Astrocyte (in vitro differentiated cells and primary cell): ENCODE measurements around the gene SMAD3. TPM values are rescaled to one million over a fixed set of nuclear protein-coding genes. Genes with fewer than 3 reads are reported as not detected.

Experiments
- DNase-seq: peaks from one replicate; pipeline ENCODE4 v3.0.0-alpha.2; 2010; ENCODE audit warnings: low read depth
- FAIRE-seq: peaks from 2 replicates; lab custom pipeline; 2011; peaks lifted over from hg19 to GRCh38; lab: Jason Lieb, UNC
- H2AFZ ChIP-seq: 2 replicates; pipeline ENCODE4 v1.6.0; 2012; ENCODE audit warnings: low read depth, low read length, inconsistent platforms
- H3K27ac ChIP-seq: 2 replicates; pipeline ENCODE4 v1.5.1; 2011; ENCODE audit warnings: low read depth, low read length, inconsistent platforms
- H3K27me3 ChIP-seq: 2 replicates; pipeline ENCODE4 v1.6.0; 2011; ENCODE audit warnings: low read length, inconsistent platforms; ENCODE audit not compliant: insufficient read depth
- H3K36me3 ChIP-seq: 2 replicates; pipeline ENCODE4 v1.5.1; 2011; ENCODE audit warnings: low read length, inconsistent platforms; ENCODE audit not compliant: insufficient read depth
- H3K4me1 ChIP-seq: 2 replicates; pipeline ENCODE4 v1.5.1; 2011; ENCODE audit warnings: low read length, inconsistent platforms; ENCODE audit not compliant: insufficient read depth
- H3K4me2 ChIP-seq: 2 replicates; pipeline ENCODE4 v1.6.0; 2012; ENCODE audit warnings: low read length, inconsistent platforms
- H3K4me3 ChIP-seq: 2 replicates; pipeline ENCODE4 v1.5.1; 2011; ENCODE audit warnings: low read depth, mild to moderate bottlenecking, low read length, inconsistent platforms; ENCODE audit not compliant: insufficient read depth
- H3K79me2 ChIP-seq: 2 replicates; pipeline ENCODE4 v1.6.0; 2012; ENCODE audit warnings: mild to moderate bottlenecking, low read length, inconsistent platforms; ENCODE audit not compliant: insufficient read depth
- H3K9ac ChIP-seq: 2 replicates; pipeline ENCODE4 v1.6.0; 2012; ENCODE audit warnings: mild to moderate bottlenecking, low read length, inconsistent platforms
- H3K9me3 ChIP-seq: 2 replicates; pipeline ENCODE4 v1.5.1; 2012; ENCODE audit warnings: low read depth, mild to moderate bottlenecking, low read length, inconsistent platforms; ENCODE audit not compliant: insufficient read depth
- H4K20me1 ChIP-seq: 2 replicates; pipeline ENCODE4 v1.6.0; 2012; ENCODE audit warnings: low read length, inconsistent platforms; ENCODE audit not compliant: insufficient read depth
- H3K27ac Mint-ChIP-seq: one replicate; pipeline ENCODE4 v1.8.0; 2021; ENCODE audit warnings: mild to moderate bottlenecking, mixed read lengths; ENCODE audit not compliant: unreplicated experiment
- H3K27me3 Mint-ChIP-seq: one replicate; pipeline ENCODE4 v1.8.0; 2021; ENCODE audit warnings: low read depth, mixed read lengths; ENCODE audit not compliant: unreplicated experiment
- H3K36me3 Mint-ChIP-seq: one replicate; pipeline ENCODE4 v1.8.0; 2021; ENCODE audit warnings: low read depth, mixed read lengths; ENCODE audit not compliant: unreplicated experiment
- H3K4me1 Mint-ChIP-seq: one replicate; pipeline ENCODE4 v1.8.0; 2021; ENCODE audit warnings: low read depth, mixed read lengths; ENCODE audit not compliant: unreplicated experiment
- H3K4me3 Mint-ChIP-seq: one replicate; pipeline ENCODE4 v1.8.0; 2021; ENCODE audit warnings: mild to moderate bottlenecking, moderate library complexity, mixed read lengths; ENCODE audit not compliant: unreplicated experiment
- H3K9me3 Mint-ChIP-seq: one replicate; pipeline ENCODE4 v1.8.0; 2021; ENCODE audit warnings: mild to moderate bottlenecking, mixed read lengths; ENCODE audit not compliant: unreplicated experiment
- EZH2 ChIP-seq: IDR thresholded peaks from 2 replicates; pipeline ENCODE4 v1.6.1; 2012; ENCODE audit warnings: mild to moderate bottlenecking, low read length, inconsistent platforms; ENCODE audit not compliant: insufficient read depth
- total RNA-seq: library from RNA; stranded (reverse); gene quantifications from 2 replicates; pipeline ENCODE4 v1.2.1, GENCODE V29; 2021
- TF ChIP-seq, protein P1 (sequence below): IDR thresholded peaks from 2 replicates; pipeline ENCODE4 v1.5.1; 2011; ENCODE audit warnings: low read depth, mild to moderate bottlenecking, inconsistent platforms, low read length, moderate library complexity; ENCODE audit not compliant: insufficient read depth

The SMAD3 gene
- total RNA-seq, 1 donor from 2014 or later: 78.0 TPM

- H3K9me3 ChIP-seq: no peaks in the 10 kb centered on the region
- H3K27me3 Mint-ChIP-seq: no peaks in the 10 kb centered on the region
- no peak overlapping the region for H3K4me3 ChIP-seq
- no peak overlapping the region for H2AFZ ChIP-seq
- H3K4me2 ChIP-seq: peak overlapping the region; percentile 74
- H3K27ac Mint-ChIP-seq: peak overlapping the region; percentile 92
- peak overlapping the region; percentile 97 for H3K27ac ChIP-seq
- TF ChIP-seq EZH2: no peak
- TF ChIP-seq, protein P1, sequence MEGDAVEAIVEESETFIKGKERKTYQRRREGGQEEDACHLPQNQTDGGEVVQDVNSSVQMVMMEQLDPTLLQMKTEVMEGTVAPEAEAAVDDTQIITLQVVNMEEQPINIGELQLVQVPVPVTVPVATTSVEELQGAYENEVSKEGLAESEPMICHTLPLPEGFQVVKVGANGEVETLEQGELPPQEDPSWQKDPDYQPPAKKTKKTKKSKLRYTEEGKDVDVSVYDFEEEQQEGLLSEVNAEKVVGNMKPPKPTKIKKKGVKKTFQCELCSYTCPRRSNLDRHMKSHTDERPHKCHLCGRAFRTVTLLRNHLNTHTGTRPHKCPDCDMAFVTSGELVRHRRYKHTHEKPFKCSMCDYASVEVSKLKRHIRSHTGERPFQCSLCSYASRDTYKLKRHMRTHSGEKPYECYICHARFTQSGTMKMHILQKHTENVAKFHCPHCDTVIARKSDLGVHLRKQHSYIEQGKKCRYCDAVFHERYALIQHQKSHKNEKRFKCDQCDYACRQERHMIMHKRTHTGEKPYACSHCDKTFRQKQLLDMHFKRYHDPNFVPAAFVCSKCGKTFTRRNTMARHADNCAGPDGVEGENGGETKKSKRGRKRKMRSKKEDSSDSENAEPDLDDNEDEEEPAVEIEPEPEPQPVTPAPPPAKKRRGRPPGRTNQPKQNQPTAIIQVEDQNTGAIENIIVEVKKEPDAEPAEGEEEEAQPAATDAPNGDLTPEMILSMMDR: no peak
- peaks cover 94% of the 10 kb centered on the region for H3K4me1 ChIP-seq
- H3K4me1 Mint-ChIP-seq: peaks cover 89% of the 10 kb centered on the region
- H3K36me3 ChIP-seq: peaks cover 3% of the 10 kb centered on the region
- H4K20me1 ChIP-seq: no peaks in the 10 kb centered on the region
- peak overlapping the region; percentile 57 for H3K4me3 Mint-ChIP-seq
- H3K36me3 Mint-ChIP-seq: peaks cover under 1% of the 10 kb centered on the region
- DNase-seq (peak; percentile 91), FAIRE-seq (no peak)
- H3K9ac ChIP-seq: peak overlapping the region; percentile 87
- peaks cover 88% of the 10 kb centered on the region for H3K79me2 ChIP-seq
- H3K9me3 Mint-ChIP-seq: no peaks in the 10 kb centered on the region
- no peaks in the 10 kb centered on the region for H3K27me3 ChIP-seq
Observed at GRCh38 chr15:67146234-67146633, 80.8 kb downstream of the SMAD3 start.

DNA sequence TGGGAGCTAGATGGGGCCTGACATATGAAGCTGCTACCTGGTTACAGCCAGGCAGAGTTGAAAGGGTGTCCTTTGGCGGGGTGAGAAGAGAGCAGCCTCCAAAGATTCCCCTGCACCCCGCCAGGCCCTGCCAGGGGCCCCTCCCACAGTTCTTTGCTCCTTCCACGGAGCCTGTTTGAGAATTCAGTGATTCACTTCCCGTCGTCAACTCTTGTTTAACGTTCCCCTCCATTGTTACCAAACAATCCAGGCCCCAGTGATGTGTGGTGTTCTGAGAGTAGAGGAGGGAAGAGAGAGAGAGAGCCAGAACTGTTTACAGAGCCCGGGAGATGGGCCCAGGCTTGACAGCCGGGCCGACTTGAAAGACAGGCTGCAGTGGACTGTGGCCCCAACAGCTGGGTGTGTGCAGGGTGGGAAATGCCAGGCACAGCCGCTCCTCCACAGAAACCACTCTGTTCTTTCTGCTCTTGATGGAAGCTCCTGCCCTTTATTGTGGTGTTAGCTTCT is 81.5 kb downstream of the SMAD3 start:
- H3K9me3 ChIP-seq: no peaks in the 10 kb centered on the region
- Mint-ChIP-seq H3K9me3 (no peaks in the 10 kb centered on the region), H3K36me3 (no peaks in the 10 kb centered on the region), H3K4me1 (peaks cover 87% of the 10 kb centered on the region), H3K4me3 (peak overlapping the region; percentile 2), H3K27ac (peak overlapping the region; percentile 92), H3K27me3 (no peaks in the 10 kb centered on the region)
- peaks cover 87% of the 10 kb centered on the region for H3K79me2 ChIP-seq
- FAIRE-seq: no peak
- H3K27ac ChIP-seq: peak overlapping the region; percentile 97
- no peak overlapping the region for H3K4me3 ChIP-seq
- peak overlapping the region; percentile 74 for H3K4me2 ChIP-seq
- H3K9ac ChIP-seq: peak overlapping the region; percentile 87
- H4K20me1 ChIP-seq: no peaks in the 10 kb centered on the region
- no peaks in the 10 kb centered on the region for H3K27me3 ChIP-seq
- peaks cover 87% of the 10 kb centered on the region for H3K4me1 ChIP-seq
- no peak overlapping the region for H2AFZ ChIP-seq
- TF ChIP-seq, protein P1: no peak
- TF ChIP-seq EZH2: no peak
- peaks cover 3% of the 10 kb centered on the region for H3K36me3 ChIP-seq
- DNase-seq: peak; percentile 93

DNA sequence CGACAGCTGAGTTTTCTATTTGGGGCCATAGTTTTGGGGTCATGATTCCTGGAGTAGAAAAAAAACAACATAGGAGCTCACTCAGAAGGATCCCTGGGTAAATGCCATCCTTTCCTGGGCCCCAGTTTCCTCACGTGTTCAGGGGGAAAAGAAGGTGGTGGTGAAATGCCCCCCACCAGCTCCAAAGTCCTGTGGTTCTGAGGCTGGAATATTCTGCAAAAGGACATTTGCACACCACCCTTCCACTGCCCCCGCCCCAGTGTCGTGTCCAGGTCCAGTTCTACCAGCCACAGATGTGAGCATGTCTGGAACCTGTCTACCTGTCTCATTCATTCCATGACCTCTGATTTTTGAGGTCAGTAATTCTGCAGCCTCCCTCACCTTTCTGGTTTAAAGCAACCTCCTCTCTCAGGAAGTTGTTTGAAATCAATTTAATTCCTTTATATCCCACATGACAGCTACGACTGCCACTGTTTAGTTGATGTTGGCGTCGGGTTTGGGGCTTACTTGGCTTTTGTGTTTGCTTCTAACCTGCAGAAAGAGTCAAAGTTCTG is 82.1 kb downstream of the SMAD3 start:
- no peak for TF ChIP-seq EZH2
- TF ChIP-seq, protein P1: no peak
- H2AFZ ChIP-seq: no peak overlapping the region
- H3K4me3 Mint-ChIP-seq: peak overlapping the region; percentile 3
- H3K36me3 Mint-ChIP-seq: peaks cover under 1% of the 10 kb centered on the region
- H4K20me1 ChIP-seq: no peaks in the 10 kb centered on the region
- peak overlapping the region; percentile 74 for H3K4me2 ChIP-seq
- H3K4me1 Mint-ChIP-seq: peaks cover 87% of the 10 kb centered on the region
- peak overlapping the region; percentile 97 for H3K27ac ChIP-seq
- no peak overlapping the region for H3K4me3 ChIP-seq
- peak overlapping the region; percentile 87 for H3K9ac ChIP-seq
- no peaks in the 10 kb centered on the region for H3K27me3 Mint-ChIP-seq
- H3K9me3 ChIP-seq: no peaks in the 10 kb centered on the region
- H3K4me1 ChIP-seq: peaks cover 85% of the 10 kb centered on the region
- no peak for DNase-seq
- H3K9me3 Mint-ChIP-seq: no peaks in the 10 kb centered on the region
- no peak for FAIRE-seq
- peaks cover 87% of the 10 kb centered on the region for H3K79me2 ChIP-seq
- no peaks in the 10 kb centered on the region for H3K27me3 ChIP-seq
- peak overlapping the region; percentile 92 for H3K27ac Mint-ChIP-seq
- H3K36me3 ChIP-seq: peaks cover 3% of the 10 kb centered on the region
